Ishikawa (cell line): Measurements from ENCODE around the gene SLC40A1.

Experiments
- CEBPB ChIP-seq: IDR thresholded peaks from 2 replicates; pipeline ENCODE4 v1.6.1; 2012
- CREB1 ChIP-seq: IDR thresholded peaks from 2 replicates; pipeline ENCODE4 v1.6.1; 2012; ENCODE audit warnings: low read depth
- EGR1 ChIP-seq: IDR thresholded peaks from 2 replicates; pipeline ENCODE4 v1.6.1; 2012
- FOXM1 ChIP-seq: IDR thresholded peaks from 2 replicates; pipeline ENCODE4 v1.6.1; 2012; ENCODE audit warnings: low read depth, borderline replicate concordance
- MAX ChIP-seq: IDR thresholded peaks from 2 replicates; pipeline ENCODE4 v1.6.1; 2012
- NFIC ChIP-seq: IDR thresholded peaks from 2 replicates; pipeline ENCODE4 v1.6.1; 2012
- RAD21 ChIP-seq: IDR thresholded peaks from 2 replicates; pipeline ENCODE4 v1.6.1; 2012; ENCODE audit warnings: low read depth
- REST ChIP-seq: IDR thresholded peaks from 2 replicates; pipeline ENCODE4 v1.6.1; 2012; ENCODE audit warnings: low read depth, mild to moderate bottlenecking
- TAF1 ChIP-seq: IDR thresholded peaks from 2 replicates; pipeline ENCODE4 v1.6.1; 2012; ENCODE audit warnings: low read depth, mild to moderate bottlenecking
- TCF12 ChIP-seq: IDR thresholded peaks from 2 replicates; pipeline ENCODE4 v1.6.1; 2012; ENCODE audit warnings: low read depth
- TEAD4 ChIP-seq: IDR thresholded peaks from 2 replicates; pipeline ENCODE4 v1.6.1; 2012
- YY1 ChIP-seq: IDR thresholded peaks from 2 replicates; pipeline ENCODE4 v1.6.1; 2012; ENCODE audit warnings: low read depth
- ZBTB7A ChIP-seq: IDR thresholded peaks from 2 replicates; pipeline ENCODE4 v1.6.1; 2012; ENCODE audit warnings: low read depth
- TF ChIP-seq, protein P1 (sequence below): IDR thresholded peaks from 2 replicates; pipeline ENCODE4 v1.6.1; 2012

Gene SLC40A1

GRCh38 chr2:189580658-189581353 lies at the start of gene SLC40A1:
Gene SLC40A1, minus strand, starts transcription at chr2:189580786. Its CDS starts 326 bp downstream, at chr2:189580460.
- TF ChIP-seq, protein P1, sequence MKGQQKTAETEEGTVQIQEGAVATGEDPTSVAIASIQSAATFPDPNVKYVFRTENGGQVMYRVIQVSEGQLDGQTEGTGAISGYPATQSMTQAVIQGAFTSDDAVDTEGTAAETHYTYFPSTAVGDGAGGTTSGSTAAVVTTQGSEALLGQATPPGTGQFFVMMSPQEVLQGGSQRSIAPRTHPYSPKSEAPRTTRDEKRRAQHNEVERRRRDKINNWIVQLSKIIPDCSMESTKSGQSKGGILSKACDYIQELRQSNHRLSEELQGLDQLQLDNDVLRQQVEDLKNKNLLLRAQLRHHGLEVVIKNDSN = peak; percentile 24; the same call in 1 of the 2 replicates
- TF ChIP-seq CEBPB (no peak), MAX (peak; percentile 72), RAD21 (no peak), TCF12 (0 out of 2 replicates have a peak, but pooled peaks have one; percentile 45), TAF1 (peak; percentile 59), YY1 (peak; percentile 32; the same call in 1 of the 2 replicates)

GRCh38 chr2:189629531-189630453 lies 49.2 kb upstream of the SLC40A1 start:
- TF ChIP-seq ZBTB7A (no peak), REST (no peak), TAF1 (no peak), FOXM1 (no peak), CREB1 (no peak), TEAD4 (no peak), MAX (no peak), NFIC (no peak), TCF12 (no peak)
- TF ChIP-seq, protein P1 = no peak

- TF ChIP-seq RAD21 (peak; percentile 27), REST (no peak), EGR1 (no peak), NFIC (no peak), CREB1 (no peak)
- TF ChIP-seq, protein P1 = no peak
Observed at GRCh38 chr2:189628817-189629530, 48.4 kb upstream of the SLC40A1 start.

DNA sequence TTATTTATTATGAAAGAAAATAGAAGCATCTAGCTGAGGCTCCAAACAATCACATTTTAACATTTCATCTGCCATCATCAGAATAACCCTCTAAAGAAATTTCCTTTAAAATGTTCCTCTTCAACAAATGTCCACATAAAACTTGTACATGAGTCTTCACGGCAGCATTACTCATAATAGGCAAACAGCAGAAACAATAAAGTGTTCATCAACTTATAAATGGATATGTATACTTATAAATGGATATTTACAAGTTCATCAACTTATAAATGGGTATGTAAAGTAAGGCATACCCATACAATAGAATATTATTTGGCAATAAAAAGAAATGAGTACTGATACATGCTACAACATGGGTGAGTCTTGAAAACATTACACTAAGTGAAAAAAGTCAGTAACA lies 47.2 kb upstream of the SLC40A1 start:
- TF ChIP-seq YY1 (no peak), TEAD4 (no peak), ZBTB7A (no peak), MAX (no peak), TCF12 (no peak), TAF1 (no peak), REST (no peak), CEBPB (no peak), RAD21 (no peak), FOXM1 (no peak), EGR1 (no peak)
